Lung (tissue), 12 donors: ENCODE measurements around the gene COL4A4. TPM values are rescaled to one million over a fixed set of nuclear protein-coding genes. Genes with fewer than 3 reads are reported as not detected.

Source experiments
- ATAC-seq: fragments of 200-7000 bp; cut with Tn5 transposase; one replicate; pipeline ENCODE4 v1.9.1; 2020; ENCODE audit warnings: moderate number of reproducible peaks; ENCODE audit not compliant: insufficient read depth, low FRiP score
- DNase-seq, 3 donors: peaks; one replicate each; pipeline ENCODE4 v3.0.0-alpha.2; 2013 to 2017
- H3K27ac ChIP-seq, 2 donors: one replicate each; pipeline ENCODE4 v1.5.1; 2013; ENCODE audit warnings: mild to moderate bottlenecking in 2 of 2, moderate library complexity in 2 of 2, control low read depth in 1 of 2, inconsistent platforms in 1 of 2, low read depth in 1 of 2, low read length in 1 of 2
- H3K27me3 ChIP-seq, 3 donors: one replicate each; pipeline ENCODE4 v1.5.1; 2013; ENCODE audit warnings: low read length in 2 of 3; ENCODE audit not compliant: control insufficient read depth in 3 of 3, insufficient read depth in 3 of 3
- H3K36me3 ChIP-seq, 4 donors: one replicate each; pipeline ENCODE4 v1.5.1; 2013; ENCODE audit warnings: low read length in 4 of 4, mild to moderate bottlenecking in 1 of 4, moderate library complexity in 1 of 4; ENCODE audit not compliant: control insufficient read depth in 4 of 4, insufficient read depth in 4 of 4
- H3K4me1 ChIP-seq, 5 donors: one replicate each; pipeline ENCODE4 v1.5.1; 2013; ENCODE audit warnings: low read length in 5 of 5, mild to moderate bottlenecking in 2 of 5, moderate library complexity in 1 of 5; ENCODE audit not compliant: control insufficient read depth in 5 of 5, insufficient read depth in 5 of 5
- H3K4me3 ChIP-seq: one replicate; pipeline ENCODE4 v1.5.1; 2013; ENCODE audit warnings: mild to moderate bottlenecking, control low read depth, moderate library complexity
- H3K9ac ChIP-seq, 2 donors: one replicate each; pipeline ENCODE4 v1.5.1; 2013; ENCODE audit warnings: low read length in 2 of 2, control low read depth in 1 of 2; ENCODE audit not compliant: insufficient read depth in 1 of 2
- H3K9me3 ChIP-seq, 4 donors: one replicate each; pipeline ENCODE4 v1.5.1; 2013; ENCODE audit warnings: low read length in 3 of 4, mild to moderate bottlenecking in 1 of 4, moderate library complexity in 1 of 4; ENCODE audit not compliant: control insufficient read depth in 4 of 4, insufficient read depth in 3 of 4
- WGBS, 2 donors: extraction: QIAGEN DNeasy Blood & Tissue Kit; methylation state at CpG; one replicate each; pipeline ENCODE4 v1.1.7; 2013; 5-methylcytosine and 5-hydroxymethylcytosine counted together
- polyA plus RNA-seq, 2 donors: library from polyadenylated mRNA; stranded (reverse); fragments of 200-250 nt; gene quantifications; one replicate each; pipeline ENCODE4 v1.2.1, GENCODE V29; 2013
- total RNA-seq, 2 donors: library from RNA; depleted of rRNA in 1 of 2; stranded (reverse); fragments of >200 nt in 1 of 2; gene quantifications; one replicate each; pipeline ENCODE4 v1.2.1, GENCODE V29; 2014 to 2021
- TF ChIP-seq, protein P1 (sequence below): IDR thresholded peaks from 2 replicates; pipeline ENCODE4 v1.5.1; 2012; ENCODE audit warnings: mild to moderate bottlenecking; ENCODE audit errors: control extremely low read depth, extremely low read depth
- donor health status: control.
- donor health status: control.
- donor health status: Bipolar disorder and iron deficiency.
- donor health status: healthy.
- donor health status: DM: yes; HTN: yes; CAD: no.

COL4A4 gene
- total and polyA plus RNA-seq, 4 donors, result 2.7 to 20.1 (median 9.8) TPM

DNA sequence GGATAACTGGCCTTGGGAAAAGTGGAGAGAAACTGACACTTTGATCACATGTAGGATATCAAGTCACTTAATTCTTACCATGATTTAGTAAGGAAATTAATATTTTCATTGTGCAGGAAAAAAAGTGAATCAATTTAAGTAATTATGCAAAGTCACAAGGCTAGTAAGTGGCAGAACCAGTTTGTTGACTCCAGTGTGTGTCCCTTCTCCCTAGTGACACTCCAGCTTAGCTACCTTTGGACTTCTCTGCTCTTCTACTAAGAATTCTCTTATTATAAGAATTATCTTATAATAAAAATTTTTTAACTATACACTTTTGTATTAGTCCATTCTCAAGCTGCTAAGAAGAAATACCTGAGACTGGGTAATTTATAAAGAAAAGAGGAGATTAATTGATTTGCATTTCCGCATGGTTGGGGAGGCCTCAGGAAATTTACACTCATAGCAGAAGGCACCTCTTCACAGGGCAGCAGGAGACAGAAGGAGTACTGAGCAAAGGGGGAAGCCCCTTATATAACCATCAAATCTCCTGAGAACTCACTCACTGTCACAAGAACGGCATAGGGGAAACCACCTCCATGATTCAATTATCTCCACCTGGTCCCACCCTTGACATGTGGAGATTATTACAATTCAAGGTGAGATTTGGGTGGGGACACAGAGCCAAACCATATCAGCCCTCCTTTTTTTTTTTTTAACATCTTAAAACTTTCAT is 13.6 kb downstream of the COL4A4 start:
- DNase-seq (peak in 1 of 3 donors; percentile 28), ATAC-seq (no peak)
- Histone ChIP-seq H3K27ac (no peak overlapping the region), H3K4me1 (peaks cover 0 to 2% (median 0%) of the 10 kb centered on the region in 5 donors), H3K9ac (no peak overlapping the region), H3K27me3 (no peaks in the 10 kb centered on the region), H3K4me3 (no peak overlapping the region), H3K36me3 (no peaks in the 10 kb centered on the region), H3K9me3 (peaks cover 0 to 4% (median 2%) of the 10 kb centered on the region in 4 donors)
- 86 to 88% methylated on average over 2 of the region's 2 CpGs for WGBS, 2 donors
- TF ChIP-seq, protein P1, sequence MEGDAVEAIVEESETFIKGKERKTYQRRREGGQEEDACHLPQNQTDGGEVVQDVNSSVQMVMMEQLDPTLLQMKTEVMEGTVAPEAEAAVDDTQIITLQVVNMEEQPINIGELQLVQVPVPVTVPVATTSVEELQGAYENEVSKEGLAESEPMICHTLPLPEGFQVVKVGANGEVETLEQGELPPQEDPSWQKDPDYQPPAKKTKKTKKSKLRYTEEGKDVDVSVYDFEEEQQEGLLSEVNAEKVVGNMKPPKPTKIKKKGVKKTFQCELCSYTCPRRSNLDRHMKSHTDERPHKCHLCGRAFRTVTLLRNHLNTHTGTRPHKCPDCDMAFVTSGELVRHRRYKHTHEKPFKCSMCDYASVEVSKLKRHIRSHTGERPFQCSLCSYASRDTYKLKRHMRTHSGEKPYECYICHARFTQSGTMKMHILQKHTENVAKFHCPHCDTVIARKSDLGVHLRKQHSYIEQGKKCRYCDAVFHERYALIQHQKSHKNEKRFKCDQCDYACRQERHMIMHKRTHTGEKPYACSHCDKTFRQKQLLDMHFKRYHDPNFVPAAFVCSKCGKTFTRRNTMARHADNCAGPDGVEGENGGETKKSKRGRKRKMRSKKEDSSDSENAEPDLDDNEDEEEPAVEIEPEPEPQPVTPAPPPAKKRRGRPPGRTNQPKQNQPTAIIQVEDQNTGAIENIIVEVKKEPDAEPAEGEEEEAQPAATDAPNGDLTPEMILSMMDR, result no peak

DNA sequence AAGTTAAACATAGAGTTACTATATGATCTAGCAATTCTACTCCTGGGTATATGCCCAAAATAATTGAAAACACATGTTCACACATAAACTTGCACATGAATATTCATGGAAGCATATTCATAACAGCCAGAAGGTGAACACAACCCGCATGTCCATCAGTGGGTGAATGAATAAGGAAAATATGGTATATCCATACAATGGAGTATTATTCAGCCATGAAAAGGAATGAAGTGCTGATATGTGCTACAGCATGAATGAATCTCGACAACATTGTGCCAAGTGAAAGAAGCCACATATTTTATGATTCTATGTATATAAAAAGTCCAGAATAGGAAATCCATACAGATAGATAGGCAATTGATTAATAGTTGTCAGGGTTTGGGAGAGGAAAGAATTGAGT is 15.9 kb downstream of the COL4A4 start:
- no peak overlapping the region for H3K27ac ChIP-seq
- no peak for ATAC-seq
- no peaks in the 10 kb centered on the region for H3K4me1 ChIP-seq
- DNase-seq, result no peak
- H3K9me3 ChIP-seq, result peaks cover 0 to 4% (median 2%) of the 10 kb centered on the region in 4 donors
- no peak overlapping the region for H3K4me3 ChIP-seq
- no peak overlapping the region for H3K9ac ChIP-seq
- TF ChIP-seq, protein P1, result no peak
- no peaks in the 10 kb centered on the region for H3K36me3 ChIP-seq
- WGBS, 2 donors, result 81 to 82% methylated on average over 2 of the region's 2 CpGs
- H3K27me3 ChIP-seq, result no peaks in the 10 kb centered on the region

DNA sequence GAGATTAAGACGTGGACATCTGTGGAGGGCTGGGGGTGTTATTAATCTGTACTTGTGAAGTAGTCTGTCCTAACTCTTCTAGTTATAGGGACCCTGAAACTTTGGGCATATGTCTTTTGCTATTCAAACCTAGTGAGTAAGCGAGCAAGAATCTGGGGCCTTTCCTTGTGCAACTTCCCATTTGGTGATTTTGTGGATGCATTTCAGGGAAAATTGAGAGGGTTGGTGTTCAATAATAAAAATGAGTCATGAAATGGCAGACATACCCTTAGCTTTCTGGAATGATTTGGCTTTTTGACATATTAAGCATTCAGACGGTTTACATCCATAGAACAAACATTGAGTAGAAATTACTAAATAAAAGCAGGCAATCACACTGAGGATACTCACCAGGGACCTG is 17.0 kb downstream of the COL4A4 start:
- no peak for DNase-seq
- WGBS, 2 donors, result 85 to 87% methylated on average over 3 of the region's 3 CpGs
- TF ChIP-seq, protein P1, result no peak

DNA sequence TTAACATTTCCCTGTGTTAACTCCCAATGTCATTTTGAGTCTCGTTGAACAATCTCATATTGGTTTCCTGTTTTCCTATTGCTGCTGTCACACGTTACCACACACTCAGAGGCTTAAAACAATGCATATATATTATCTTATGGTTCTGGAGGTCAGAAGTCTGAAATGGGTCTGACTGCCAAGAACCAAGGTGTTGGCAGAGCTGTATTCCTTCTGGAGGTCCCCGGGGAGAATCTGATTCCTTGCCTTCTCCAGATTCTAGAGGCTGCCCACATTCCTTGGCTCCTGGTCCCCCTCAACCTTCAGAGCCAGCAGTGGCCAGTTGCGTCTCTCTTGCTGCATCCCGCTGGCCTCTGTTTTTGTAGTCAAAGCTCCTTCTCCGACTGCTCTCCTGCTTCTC is 17.5 kb downstream of the COL4A4 start:
- no peak for ATAC-seq
- H3K9me3 ChIP-seq, result peaks cover 0 to 4% (median 1%) of the 10 kb centered on the region in 4 donors
- no peaks in the 10 kb centered on the region for H3K36me3 ChIP-seq
- H3K4me3 ChIP-seq, result no peak overlapping the region
- H3K27me3 ChIP-seq, result no peaks in the 10 kb centered on the region
- WGBS, 2 donors, result 73% methylated on average over 6 of the region's 6 CpGs
- TF ChIP-seq, protein P1, result no peak
- H3K4me1 ChIP-seq, result peaks cover 0 to 4% (median 0%) of the 10 kb centered on the region in 5 donors
- no peak overlapping the region for H3K9ac ChIP-seq
- H3K27ac ChIP-seq, result no peak overlapping the region
- DNase-seq, result no peak

More for the DNA sequence above, 17.0 kb downstream of the COL4A4 start:
- Histone ChIP-seq H3K9me3 (peaks cover 0 to 4% (median 2%) of the 10 kb centered on the region in 4 donors), H3K36me3 (no peaks in the 10 kb centered on the region), H3K27me3 (no peaks in the 10 kb centered on the region), H3K4me3 (no peak overlapping the region), H3K27ac (no peak overlapping the region), H3K9ac (no peak overlapping the region), H3K4me1 (no peaks in the 10 kb centered on the region)
- ATAC-seq, result no peak
